Measurements from ENCODE around the gene SPSB1. TPM values are rescaled to one million over a fixed set of nuclear protein-coding genes. Genes with fewer than 3 reads are reported as not detected.

Gene SPSB1
- total RNA-seq, 1 donor from 2014 or later, result 25.3 TPM

DNA sequence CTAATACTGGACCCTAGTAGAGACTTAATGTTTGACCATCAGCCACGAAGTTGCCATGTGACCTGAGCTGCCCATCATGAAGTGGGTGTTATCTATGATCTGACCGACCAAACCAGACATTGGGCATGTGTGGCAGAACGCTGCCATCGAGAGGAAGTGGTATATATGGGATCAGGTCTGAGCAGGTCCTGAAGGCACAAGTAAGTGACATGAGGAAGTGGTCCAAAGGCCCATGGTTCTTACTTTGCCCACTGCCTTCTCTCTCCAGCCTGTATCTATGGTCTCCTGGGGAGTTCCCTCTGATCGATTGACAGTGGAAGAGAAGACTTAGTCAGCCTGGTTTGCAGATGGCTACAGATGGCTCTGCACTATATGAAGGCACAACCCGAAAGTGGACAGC is 7.9 kb downstream of the SPSB1 start:
- DNase-seq (ENCODE audit: low spot score), result no peak

DNA sequence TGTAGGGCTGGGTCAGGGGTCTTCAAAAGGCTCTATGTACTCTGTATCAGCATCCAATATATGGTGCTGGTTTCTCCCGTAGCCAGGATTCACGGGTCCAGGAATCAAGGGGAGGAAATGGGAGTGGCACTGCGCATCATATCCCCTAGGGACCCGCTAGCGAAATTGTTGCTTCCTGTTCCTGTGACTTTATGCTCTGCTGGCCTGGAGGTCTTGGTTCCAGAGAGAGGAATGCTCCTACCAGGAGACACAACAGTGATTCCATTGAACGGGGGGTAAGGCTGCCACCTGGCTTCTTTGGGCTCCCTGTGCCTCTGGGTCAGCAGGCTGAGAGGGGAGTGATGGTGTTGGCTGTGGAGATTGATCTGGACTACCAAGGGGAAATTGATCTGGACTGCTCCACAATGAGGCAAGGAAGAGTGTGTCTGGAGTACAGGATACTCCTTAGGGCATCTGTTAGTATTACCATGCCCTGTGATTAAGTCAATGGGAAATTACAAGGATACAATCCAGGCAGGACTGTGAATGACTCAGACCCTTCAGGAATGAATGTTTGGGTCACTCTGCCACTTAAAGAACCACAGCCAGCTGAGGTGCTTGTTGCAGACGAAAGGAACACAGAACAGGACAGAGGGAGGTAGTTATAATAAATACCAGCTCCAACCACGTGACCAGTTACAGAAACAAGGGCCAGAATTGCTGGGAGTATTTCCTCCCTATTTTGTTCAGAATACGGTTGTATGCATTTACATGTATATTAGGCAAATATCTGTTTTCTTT is 10.2 kb downstream of the SPSB1 start:
- DNase-seq (ENCODE audit: low spot score), result peak; percentile 53

DNA sequence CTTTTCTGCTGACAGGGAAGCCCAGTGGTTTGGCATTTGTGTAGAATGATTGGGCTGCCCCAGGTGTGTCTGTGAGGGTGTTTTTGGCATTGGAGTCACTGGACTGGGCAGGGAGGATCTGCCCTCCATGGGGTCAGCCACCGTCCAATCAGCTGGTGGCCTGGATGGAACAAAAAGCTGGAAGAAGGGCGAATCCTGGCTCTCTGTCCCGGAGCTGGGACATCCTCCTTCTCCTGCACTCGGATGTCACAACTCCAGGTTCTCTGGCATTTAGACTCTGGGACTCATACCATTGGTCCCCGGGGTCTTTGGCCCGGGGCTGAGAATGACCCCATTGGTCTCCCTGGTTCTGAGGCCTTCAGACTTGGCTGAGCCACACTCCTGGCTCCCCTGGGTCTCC is 11.2 kb downstream of the SPSB1 start:
- DNase-seq (ENCODE audit: low spot score), result no peak

DNA sequence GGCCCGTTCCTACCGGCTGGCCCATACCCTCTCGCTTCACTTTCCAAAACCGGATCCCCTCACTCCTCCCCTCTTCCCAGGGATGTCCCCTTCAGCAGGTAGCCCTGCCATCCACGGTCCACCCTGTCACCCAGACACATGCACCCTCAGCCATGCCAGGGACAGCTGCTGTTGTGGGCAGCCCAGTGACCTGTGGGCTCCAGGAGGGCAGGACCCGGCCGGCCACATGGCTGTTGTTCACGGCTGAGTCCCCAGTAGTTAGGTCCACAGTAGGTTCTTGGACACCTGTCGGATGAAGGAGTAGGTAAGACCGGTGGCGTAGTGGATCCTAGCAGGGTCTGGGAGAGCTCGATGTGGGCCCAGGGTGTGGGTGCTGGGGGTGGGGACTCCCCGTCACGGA is 12.5 kb downstream of the SPSB1 start:
- DNase-seq (ENCODE audit: low spot score), result no peak

DNA sequence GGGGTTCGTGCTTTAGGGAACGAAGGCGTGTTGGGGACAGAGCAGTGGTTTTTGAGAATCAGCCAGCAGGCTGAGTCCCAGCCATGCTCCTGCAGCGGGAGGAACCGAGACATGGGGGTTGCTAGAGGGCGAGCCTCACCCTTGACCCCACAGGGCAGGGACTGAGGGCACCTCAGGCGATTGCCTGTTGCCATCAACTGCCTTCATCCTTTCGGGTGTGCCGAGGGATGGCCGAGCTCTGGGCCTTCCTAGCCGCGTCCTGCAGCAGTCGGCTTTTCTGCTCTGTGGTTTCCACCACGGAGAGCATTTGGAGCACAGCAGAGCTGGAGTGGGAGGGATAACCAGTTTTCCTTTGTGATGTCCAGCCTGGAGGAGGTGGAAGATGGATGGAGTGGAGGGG is 13.3 kb downstream of the SPSB1 start:
- no peak for DNase-seq (ENCODE audit: low spot score)

DNA sequence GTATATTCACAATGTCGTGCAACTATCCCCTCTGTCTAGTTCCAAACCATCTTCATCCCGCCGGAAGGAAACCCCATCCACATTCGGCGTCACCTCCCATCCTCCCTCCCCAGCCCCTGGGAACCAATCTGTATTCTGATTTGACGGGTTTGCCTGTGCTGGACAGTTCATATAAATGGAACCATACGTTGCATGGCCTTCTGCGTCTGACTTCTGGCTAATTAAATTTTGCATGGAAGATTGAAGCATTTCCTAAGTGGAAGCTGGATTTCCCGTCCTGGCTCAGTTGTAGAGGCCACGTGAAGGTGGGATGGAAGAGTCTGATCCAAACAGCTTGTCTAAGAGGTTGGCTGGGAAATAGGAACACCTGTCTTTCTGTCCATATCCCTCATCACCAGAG is 14.6 kb downstream of the SPSB1 start:
- no peak for DNase-seq (ENCODE audit: low spot score)

DNA sequence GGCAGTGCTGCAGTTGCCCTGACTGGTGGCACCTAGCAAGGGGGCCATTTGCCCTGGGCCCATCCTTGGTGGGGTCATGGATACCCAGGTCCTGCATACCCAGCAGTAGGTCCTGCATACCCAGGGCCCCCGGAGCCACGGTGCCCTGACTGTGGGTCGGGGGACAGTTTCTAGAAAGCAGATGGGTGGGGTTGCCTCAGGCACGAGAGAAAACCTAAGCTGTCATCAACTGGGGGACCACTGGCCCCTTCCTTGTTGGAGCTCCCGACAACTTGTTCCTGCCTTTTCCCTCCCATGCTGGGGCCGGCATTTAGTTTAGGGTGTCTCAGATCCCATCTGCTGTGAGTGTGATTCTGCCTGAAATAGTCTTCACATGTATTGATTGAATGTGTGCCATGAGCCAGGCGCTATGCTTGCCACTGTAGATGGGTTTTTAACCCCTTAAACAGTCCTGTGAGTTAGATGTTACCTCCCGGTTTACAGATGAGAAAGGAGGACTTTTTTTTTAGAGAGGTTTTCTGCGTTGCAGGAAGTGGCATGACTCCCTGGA is 15.6 kb downstream of the SPSB1 start:
- DNase-seq (ENCODE audit: low spot score), result no peak

DNA sequence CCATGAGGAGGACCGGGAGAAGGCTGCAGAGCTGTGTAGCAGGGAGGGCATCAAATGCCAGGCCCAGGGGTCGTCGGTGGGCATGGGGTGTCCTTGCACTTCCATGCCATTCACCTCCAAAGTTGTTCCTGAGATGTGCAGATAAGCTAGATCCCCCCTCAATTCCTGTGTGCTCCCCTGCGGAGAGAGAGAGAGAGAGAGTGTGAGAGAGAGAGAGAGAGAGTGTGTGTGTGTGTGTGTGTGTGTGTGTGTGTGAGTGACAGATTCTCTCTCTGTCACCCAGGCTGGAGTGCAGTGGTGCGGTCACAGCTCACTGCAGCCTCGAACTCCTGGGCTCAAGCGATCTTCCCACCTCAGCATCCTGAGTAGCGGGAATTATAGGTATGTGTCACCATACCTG is 16.4 kb downstream of the SPSB1 start:
- no peak for DNase-seq (ENCODE audit: low spot score)

DNA sequence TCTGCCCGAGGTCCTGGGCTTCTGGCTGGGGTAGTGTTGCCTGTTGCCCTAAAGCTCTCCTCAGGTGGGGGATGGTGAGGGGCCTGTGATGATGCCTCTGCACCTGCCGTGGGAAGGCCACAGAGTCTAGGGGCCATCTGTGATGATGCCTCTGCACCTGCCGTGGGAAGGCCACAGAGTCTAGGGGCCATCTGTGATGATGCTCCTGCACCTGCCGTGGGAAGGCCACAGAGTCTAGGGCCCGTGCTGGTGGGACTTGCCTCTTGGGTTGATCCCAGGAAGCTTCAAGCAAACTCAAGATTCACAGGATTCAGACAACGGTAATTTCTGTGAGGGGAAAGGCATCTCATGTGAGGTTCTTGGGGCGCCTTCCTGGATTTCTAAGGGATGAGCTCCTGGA is 17.3 kb downstream of the SPSB1 start:
- DNase-seq (ENCODE audit: low spot score), result no peak

DNA sequence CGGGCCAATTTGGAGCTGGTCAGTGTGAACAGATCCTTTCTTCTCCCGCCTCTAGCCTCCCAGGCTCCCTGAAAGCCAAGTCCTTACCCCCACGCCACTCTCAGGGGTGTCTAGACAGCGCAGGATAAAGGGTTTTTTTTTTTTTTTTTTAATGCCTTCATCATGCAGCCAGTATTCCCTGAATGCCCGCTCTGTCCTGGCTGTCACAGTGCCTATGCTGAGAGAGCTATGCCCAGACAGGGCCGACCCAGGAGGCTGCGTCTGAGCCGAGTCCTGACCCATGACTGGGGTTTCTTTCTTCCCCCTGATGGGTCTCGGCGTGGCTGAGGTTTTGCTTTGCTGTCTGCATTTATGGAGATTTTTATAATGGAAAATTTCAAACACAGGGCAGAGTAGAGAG is 18.3 kb downstream of the SPSB1 start:
- DNase-seq (ENCODE audit: low spot score), result no peak

DNA sequence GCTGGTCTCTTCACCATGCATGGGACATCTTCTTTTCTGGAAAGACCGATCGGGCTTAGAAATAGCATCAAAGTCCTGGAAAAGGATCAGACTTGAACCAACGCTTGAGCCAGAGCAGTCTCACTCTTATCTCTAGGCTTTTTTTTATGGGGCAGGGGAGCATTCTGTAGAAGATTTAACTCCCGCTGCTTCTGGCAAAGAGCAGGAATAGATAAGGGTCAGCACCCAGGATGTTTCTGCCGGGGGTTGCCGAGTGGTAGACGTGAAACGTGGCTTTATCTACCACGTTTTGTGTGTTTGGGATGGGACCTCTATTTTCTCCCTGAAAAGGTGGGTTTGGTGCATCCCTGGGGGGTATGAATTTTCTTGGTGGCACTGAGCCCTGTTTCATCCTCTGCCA is 18.8 kb downstream of the SPSB1 start:
- no peak for DNase-seq (ENCODE audit: low spot score)

DNA sequence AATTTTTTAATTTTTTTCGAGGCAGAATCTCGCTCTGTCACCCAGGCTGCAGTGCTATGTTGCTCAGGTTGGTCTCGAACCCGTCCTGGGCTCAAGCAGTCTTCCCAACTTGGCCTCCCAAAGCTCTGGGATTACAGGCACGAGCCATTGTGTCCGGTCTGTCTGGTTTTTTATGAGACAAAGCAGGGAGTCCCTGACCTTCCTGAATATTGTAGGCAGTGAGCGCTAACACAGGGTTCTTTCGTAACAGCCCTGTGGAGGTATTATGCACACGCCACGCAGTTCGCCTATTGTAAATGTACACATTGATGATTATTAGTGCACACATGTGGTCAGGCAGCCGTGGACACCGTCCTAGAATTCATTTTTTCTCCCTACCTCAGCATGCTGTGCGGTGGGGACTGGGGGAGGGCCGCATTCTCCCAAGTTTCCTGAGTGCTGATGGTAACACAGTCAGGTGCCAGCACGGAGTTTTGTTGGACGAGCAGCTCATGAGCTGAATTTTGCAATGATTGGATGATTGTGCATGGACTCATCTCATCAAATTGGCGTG is 19.6 kb downstream of the SPSB1 start:
- DNase-seq (ENCODE audit: low spot score), result no peak

DNA sequence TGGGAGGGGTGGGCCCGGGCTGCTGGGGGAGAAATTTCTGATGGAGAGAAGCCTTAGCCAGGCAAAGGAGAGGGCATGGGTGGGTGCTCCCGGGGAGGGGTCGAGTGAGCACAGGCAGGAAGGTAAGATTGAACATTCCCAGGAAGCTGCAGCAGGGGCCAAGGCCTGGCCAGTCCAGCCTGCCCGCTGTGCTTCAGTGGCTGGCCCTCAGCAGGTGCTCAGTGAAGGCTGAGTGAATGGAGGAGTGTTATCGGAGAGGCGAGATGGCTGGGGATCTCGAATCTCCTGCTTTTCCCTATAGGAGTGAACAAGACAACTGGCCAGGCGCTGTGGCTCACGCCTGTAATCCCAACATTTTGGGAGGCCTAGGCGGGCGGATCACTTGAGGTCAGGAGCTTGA is 20.9 kb downstream of the SPSB1 start:
- DNase-seq (ENCODE audit: low spot score), result no peak

DNA sequence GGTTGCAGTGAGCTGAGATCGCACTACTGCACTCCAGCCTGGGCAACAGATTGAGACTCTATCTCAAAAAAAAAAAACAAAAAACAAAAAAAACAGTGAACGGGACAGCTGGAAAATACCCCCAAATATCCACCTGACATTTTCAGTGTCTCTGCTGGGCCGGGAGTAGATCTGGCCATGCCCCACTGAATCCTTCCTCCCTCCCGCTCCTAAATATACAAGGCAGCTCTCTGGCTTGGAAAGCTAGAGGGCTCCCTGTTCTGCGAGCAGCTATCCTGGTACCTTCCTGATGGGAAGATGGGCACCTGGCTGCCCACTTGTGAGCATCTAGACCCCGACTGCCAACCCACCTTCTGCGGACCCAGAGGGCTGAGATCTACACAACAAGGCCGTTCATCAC is 21.4 kb downstream of the SPSB1 start:
- DNase-seq (ENCODE audit: low spot score), result no peak

DNA sequence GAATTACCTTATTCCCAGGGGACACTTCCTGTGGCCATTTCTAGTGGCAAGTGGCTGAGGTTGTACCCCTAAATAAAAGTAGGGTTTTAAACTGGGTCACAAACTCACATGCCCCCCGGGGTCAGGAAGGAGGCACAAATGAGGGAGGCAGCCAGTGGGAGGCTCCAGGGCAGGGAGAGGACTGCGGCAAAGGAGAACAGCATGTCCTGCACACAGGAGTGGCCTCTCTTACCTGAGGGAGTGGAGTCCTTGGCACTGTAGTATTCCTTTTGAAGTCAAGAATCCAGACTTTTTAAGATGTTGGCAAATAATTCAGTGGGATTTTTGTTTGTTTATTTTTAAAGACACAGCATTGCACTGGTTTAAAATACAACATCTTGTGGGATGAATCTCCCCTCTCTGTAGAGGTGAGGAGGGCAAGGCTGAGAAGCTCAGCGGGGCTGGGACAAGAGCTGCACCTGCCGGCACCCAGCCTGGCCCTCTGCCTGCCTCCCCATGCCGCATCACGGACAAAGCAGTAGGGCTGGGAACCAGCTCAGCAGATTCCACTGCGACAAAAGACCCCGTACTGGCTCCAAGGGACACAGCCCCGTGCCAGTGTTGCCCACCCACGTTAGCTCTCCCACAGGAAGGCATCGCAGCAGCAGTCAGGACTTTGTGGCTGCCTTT is 22.2 kb downstream of the SPSB1 start:
- no peak for DNase-seq (ENCODE audit: low spot score)

DNA sequence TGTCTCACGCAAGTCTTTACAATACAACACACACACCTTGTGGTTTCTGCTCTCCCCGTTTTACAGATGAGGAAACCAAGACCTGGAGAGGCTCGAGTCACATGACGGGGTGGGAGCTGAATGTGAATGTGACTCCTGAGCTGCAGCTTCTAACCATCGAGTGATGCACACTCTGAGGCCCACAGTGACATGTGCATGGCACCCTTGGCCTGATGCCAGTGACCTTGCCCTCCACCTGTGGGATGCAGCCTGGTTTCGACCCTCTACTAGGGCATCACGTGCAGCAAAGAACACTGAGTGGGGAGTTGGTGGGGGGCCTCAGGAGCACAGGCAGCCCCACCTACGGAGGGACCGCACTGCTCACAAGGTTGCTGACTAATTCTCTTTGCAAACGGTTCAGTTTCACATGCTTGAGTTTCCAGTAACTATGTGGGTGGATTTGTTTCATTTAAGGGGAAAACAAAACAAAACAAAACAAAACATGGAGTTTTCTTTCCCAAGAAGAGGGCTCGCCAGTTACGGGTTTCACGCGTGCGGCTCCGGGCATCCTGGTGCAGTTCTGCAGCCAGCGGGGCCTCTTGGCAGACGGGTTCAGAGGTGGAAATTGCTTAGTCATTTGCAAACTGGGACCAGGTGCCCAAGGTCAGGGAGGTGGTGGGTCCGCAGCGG is 22.9 kb downstream of the SPSB1 start:
- DNase-seq (ENCODE audit: low spot score), result no peak

DNA sequence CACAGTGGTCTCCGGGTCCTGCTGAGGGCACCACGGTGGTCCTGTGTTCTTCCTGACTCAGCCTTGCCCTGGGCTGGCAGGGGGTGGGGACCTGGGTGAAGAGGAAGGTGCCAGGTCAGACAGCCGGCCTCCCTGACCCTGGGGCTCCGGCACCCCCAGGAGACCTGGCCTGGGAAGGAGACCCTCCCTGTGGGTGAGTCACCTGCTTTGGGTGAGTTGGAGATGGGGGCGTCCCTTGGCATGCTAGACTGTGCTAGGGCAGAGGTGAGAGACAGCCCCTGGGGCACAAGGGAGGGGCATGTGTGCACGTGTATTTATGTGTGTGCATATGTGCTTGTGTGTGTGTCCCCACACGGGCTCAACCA is 23.4 kb downstream of the SPSB1 start:
- DNase-seq (ENCODE audit: low spot score), result no peak

DNA sequence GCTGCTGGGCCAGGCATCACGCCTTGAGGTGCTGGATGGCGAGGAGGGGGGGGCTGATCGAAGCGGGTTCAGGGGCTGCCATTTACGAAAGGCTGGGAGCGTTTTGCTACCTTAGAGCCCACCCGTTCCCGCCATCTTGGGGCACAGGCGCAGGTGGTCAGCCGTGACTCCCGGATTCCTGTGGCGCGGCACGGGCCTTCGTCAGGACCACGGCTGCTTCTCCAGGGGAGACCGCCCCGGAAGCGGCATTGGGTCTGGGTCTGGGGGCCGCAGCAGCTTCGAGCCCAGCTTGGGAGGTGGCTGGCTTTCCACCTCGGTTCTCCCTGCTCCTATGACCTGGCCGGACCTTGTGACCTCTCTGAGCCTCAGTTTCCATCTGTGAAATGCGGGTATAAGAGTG is 23.8 kb downstream of the SPSB1 start:
- no peak for DNase-seq (ENCODE audit: low spot score)

DNA sequence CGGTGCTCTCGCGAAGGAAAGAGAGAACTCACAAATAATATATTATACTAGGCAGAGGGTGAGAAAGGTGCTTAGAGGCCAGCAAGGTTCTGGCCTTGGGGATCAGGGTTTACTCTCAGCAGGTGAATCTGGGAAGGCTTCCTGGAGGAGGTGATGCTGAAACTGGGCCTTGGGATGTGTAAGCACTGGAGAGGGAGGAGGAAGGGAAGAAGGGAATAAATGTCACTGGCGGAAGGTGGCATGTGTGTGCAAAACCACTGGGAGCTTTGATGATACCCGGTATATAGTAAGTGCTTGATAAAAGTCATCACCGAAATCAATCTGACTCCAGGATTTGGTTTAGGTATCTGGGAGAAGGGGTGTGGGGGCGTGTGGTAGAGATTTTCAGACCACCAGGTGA is 24.4 kb downstream of the SPSB1 start:
- DNase-seq (ENCODE audit: low spot score), result no peak

DNA sequence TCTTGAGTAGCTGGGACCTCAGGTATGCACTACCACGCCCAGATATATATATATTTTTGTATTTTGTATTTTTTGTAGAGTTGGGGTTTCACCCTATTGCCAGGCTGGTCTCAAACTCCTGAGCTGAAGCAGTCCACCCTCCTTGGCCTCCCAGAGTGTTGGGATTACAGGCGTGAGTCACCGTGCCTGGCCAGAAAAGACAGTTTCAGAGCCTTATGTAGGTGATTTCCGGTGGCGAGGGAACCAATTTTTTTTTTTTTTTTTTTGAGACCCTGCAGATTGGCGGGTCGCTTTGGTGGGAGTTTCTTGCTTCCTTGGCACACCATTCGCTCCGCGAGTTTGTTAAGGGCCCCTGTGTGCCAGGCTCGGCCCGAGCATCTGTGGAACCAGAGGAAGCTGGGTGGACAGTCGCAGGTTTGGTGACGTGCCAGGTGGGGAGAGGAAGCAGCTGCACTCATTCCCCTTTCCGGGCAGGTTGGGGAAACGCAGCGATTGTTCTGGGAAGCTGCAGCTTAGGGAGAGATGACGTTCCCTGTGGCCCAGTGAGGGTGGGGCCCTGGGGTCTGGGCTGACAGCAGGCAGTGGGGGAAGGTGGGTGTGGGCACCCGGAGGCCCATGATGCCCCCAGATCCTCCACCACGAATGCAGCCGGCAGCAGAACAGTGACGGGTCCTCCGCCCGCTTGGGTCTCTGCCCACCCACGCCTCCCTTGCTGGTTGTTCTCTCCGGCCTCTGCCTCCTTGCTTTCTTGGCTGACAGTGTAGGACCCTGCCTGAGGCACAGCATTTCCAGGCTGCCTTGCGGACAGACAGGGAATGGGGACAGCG is 25.1 kb downstream of the SPSB1 start:
- DNase-seq (ENCODE audit: low spot score), result no peak

DNA sequence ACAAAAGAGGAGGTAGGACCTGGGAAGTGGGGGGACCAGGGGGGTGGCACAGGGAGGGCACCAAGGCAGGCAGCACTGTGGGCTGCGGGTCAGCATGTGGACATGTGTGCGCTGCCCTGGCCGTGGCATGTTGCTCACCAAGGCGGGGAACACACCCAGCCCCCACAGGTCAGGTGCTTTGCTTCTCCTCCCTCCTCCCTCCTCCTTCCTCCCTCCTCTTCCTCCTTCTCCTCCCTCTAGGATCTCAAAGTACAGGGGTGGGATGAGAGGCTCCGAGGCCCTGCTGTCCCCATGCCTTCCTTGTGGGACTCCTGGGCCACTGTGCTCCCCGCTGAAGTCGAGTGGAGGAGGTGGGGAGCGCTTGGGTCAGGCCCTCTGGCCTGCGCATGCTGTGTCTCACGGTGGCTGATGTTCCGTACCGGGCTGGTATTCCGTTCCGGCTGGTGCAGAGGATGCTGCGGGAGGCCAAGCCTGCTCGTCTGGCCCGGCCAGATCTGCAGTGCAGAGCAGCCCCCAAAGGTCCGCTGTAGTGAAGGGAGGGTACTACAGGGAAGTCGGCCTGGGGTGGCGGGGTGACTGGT is 26.6 kb downstream of the SPSB1 start:
- no peak for DNase-seq (ENCODE audit: low spot score)
